22Rv1 (cell line): ENCODE results near the gene COP1.

ENCODE experiments used
- H3K27ac ChIP-seq: fragments of 450-650 bp; 2 replicates; pipeline ENCODE4 v1.5.1; 2017
- CTCF ChIP-seq: fragments of 450-650 bp; IDR thresholded peaks from 2 replicates; pipeline ENCODE4 v1.5.1; 2017; ENCODE audit warnings: mild to moderate bottlenecking
- ZFX ChIP-seq: fragments of 450-650 bp; IDR thresholded peaks from 2 replicates; pipeline ENCODE4 v1.6.1; 2017; ENCODE audit warnings: antibody characterized with exemption, borderline replicate concordance

COP1 gene

GRCh38 chr1:176178316-176178715, 28.8 kb downstream of the COP1 start:
- no peak for TF ChIP-seq CTCF
- TF ChIP-seq ZFX: no peak
- no peak overlapping the region for H3K27ac ChIP-seq

GRCh38 chr1:176177764-176178163, 29.3 kb downstream of the COP1 start:
- H3K27ac ChIP-seq: no peak overlapping the region
- TF ChIP-seq CTCF (no peak), ZFX (no peak)

- no peak for TF ChIP-seq ZFX
- no peak for TF ChIP-seq CTCF
- H3K27ac ChIP-seq: no peak overlapping the region
Measured at GRCh38 chr1:176174108-176174507, 33.0 kb downstream of the COP1 start.

GRCh38 chr1:176172215-176172614, 34.9 kb downstream of the COP1 start:
- TF ChIP-seq CTCF (no peak), ZFX (no peak)
- no peak overlapping the region for H3K27ac ChIP-seq

- TF ChIP-seq ZFX (no peak), CTCF (no peak)
- H3K27ac ChIP-seq: no peak overlapping the region
Measured at GRCh38 chr1:176167210-176167609, 39.9 kb downstream of the COP1 start.

- TF ChIP-seq CTCF (no peak), ZFX (no peak)
- H3K27ac ChIP-seq: no peak overlapping the region
Measured at GRCh38 chr1:176165573-176165972, 41.5 kb downstream of the COP1 start.

GRCh38 chr1:176164014-176164678, 42.9 kb downstream of the COP1 start:
- TF ChIP-seq CTCF: no peak
- TF ChIP-seq ZFX: no peak
- H3K27ac ChIP-seq: no peak overlapping the region
